Nephron progenitor cell (in vitro differentiated cells): ENCODE measurements around the gene GRIK3.
A peak's percentile ranks its signal among the peaks of the same experiment; 100 is the strongest.

ENCODE experiments used
- DNase-seq: peaks from one replicate; pipeline ENCODE4 v3.0.0; 2021
- H3K27ac Mint-ChIP-seq: 2 replicates; pipeline ENCODE4 v1.8.0; 2021; ENCODE audit warnings: mild to moderate bottlenecking, moderate library complexity, mixed read lengths
- H3K27me3 Mint-ChIP-seq: 2 replicates; pipeline ENCODE4 v1.8.0; 2021; ENCODE audit warnings: mild to moderate bottlenecking, low read depth, mixed read lengths; ENCODE audit not compliant: poor library complexity
- H3K36me3 Mint-ChIP-seq: 2 replicates; pipeline ENCODE4 v1.8.0; 2021; ENCODE audit warnings: low read depth, mixed read lengths
- H3K4me1 Mint-ChIP-seq: 2 replicates; pipeline ENCODE4 v1.8.0; 2021; ENCODE audit warnings: mixed read lengths
- H3K4me3 Mint-ChIP-seq: 2 replicates; pipeline ENCODE4 v1.8.0; 2021; ENCODE audit warnings: mild to moderate bottlenecking, moderate library complexity, mixed read lengths
- H3K9me3 Mint-ChIP-seq: 2 replicates; pipeline ENCODE4 v1.8.0; 2021; ENCODE audit warnings: mild to moderate bottlenecking, moderate library complexity, mixed read lengths
- TF ChIP-seq, protein P1 (sequence below): fragments of 200-600 bp; sonication (generic); IDR thresholded peaks from 2 replicates; pipeline ENCODE4 v1.5.0; 2021; ENCODE audit warnings: antibody characterized with exemption

The GRIK3 gene

DNA sequence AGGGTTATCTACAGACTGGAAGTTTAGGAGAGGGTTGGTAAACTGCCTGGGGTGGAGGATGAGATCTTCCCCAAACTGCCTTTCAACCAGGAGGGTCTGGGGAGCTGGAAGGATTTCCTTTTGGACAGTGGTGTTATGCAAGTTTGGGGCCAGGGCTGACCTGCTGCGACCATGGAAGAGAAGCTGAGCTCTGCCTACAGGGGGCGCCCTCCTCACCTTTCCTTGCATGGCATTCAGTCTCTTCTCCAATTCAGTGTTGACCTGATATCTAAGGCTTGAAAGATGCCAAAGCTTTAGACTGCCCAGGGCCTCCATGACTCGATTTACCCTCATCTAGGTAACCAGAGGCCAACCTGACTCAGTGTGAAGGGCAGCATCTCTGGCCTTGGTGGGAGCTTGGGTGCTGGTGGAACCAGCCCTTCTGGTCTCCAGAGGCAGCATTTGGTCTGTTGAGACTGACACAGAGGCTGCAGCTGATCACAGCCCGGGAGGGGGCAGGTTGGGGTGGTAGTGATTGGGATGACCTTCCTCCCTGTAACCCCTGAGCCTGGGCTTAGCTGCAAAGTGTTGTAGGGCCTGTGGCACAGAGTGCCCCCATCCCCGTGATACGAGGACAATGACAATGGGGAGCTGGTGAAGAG, 170.0 kb downstream of the GRIK3 start:
- Mint-ChIP-seq H3K36me3 (no peaks in the 10 kb centered on the region), H3K27me3 (peaks cover 4% of the 10 kb centered on the region), H3K27ac (no peak overlapping the region), H3K4me3 (no peak overlapping the region), H3K9me3 (no peaks in the 10 kb centered on the region), H3K4me1 (no peaks in the 10 kb centered on the region)
- TF ChIP-seq, protein P1, sequence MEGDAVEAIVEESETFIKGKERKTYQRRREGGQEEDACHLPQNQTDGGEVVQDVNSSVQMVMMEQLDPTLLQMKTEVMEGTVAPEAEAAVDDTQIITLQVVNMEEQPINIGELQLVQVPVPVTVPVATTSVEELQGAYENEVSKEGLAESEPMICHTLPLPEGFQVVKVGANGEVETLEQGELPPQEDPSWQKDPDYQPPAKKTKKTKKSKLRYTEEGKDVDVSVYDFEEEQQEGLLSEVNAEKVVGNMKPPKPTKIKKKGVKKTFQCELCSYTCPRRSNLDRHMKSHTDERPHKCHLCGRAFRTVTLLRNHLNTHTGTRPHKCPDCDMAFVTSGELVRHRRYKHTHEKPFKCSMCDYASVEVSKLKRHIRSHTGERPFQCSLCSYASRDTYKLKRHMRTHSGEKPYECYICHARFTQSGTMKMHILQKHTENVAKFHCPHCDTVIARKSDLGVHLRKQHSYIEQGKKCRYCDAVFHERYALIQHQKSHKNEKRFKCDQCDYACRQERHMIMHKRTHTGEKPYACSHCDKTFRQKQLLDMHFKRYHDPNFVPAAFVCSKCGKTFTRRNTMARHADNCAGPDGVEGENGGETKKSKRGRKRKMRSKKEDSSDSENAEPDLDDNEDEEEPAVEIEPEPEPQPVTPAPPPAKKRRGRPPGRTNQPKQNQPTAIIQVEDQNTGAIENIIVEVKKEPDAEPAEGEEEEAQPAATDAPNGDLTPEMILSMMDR = peak; percentile 45
- DNase-seq = peak; percentile 51

DNA sequence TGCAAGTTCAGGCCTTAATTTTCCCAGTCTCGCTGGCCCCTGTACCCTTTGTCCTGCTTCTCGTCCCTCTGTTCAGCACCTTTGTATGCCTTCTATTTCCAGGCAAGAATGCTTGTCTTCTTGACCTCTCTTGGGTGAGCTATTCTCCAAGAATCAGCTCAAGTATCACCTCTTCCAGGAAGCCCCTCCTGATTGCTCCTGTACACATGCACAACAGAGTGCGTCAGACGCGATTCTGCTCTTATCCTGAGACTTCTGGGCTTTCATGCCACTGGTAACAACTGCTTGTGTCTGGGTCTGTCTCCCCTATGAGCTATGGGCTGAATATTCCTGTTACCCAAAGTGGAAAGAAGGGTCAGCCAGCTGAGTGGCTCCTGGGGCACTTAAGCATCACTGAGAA, 170.8 kb downstream of the GRIK3 start:
- Mint-ChIP-seq H3K9me3 (no peaks in the 10 kb centered on the region), H3K4me1 (no peaks in the 10 kb centered on the region), H3K27me3 (peaks cover 7% of the 10 kb centered on the region), H3K36me3 (no peaks in the 10 kb centered on the region), H3K4me3 (no peak overlapping the region), H3K27ac (no peak overlapping the region)
- TF ChIP-seq, protein P1 = no peak
- DNase-seq = no peak

DNA sequence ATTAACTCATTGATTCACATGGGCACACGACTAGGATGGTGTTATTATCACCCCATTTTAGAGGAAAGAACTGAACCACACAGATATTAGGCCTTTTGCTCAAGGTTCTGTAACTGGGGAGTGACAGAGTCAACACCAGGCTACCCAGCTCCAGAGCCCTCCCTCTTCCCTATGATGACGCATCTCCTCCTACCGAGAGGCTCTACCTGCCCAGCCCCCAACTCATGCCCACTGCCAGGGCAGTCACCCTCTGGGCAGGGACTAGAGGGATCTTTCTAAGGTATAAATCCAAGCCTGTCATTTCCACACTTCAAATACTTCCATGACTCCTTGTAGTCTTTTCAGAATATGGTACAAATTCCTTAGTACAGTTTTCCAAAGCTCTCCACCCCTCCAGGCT, 171.3 kb downstream of the GRIK3 start:
- TF ChIP-seq, protein P1 = no peak
- H3K4me1 Mint-ChIP-seq = peaks cover under 1% of the 10 kb centered on the region
- no peaks in the 10 kb centered on the region for H3K36me3 Mint-ChIP-seq
- H3K4me3 Mint-ChIP-seq = no peak overlapping the region
- peaks cover 9% of the 10 kb centered on the region for H3K27me3 Mint-ChIP-seq
- no peak for DNase-seq
- H3K27ac Mint-ChIP-seq = no peak overlapping the region
- H3K9me3 Mint-ChIP-seq = no peaks in the 10 kb centered on the region

DNA sequence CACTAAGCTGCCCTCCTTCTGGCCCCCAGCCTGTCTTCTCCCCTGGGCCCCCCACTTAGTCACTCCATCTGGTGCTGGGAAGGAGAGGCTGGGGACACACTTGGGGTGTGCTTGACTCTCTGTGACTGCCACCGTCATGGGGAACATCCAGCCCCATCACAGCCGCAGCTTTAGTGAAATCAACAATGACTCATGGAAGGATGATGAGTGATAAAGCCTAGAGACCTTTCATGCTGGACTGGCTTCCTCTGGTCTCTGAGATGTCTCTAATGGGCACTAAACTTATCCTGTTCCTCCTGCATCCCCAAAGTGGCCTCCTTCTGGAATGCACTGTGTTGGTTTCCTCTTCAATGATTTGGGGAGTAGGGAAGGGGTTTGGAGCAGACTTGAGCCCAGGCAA, 172.9 kb downstream of the GRIK3 start:
- Mint-ChIP-seq H3K27ac (no peak overlapping the region), H3K36me3 (no peaks in the 10 kb centered on the region), H3K4me1 (peaks cover 10% of the 10 kb centered on the region), H3K9me3 (no peaks in the 10 kb centered on the region), H3K4me3 (no peak overlapping the region), H3K27me3 (peaks cover 11% of the 10 kb centered on the region)
- DNase-seq = no peak
- TF ChIP-seq, protein P1 = no peak

DNA sequence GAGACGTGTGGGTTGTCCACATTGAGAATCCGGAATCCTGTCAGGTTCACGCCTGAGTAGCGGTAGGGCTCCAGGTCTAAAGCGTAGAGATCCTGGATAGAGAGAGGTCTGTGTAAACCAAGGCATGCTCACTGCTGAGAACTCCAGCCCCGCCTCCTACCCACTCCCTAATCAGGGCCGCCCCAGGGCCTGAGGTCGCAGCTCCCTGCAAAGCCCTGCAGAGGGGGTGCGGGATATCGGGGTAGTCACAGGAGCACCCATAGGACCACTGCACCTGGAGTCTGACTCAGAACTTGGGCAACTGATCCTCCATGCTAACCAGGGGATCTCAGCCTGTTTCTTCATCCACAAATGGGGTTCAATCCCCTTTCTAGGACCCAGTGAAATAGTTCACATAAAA, 174.4 kb downstream of the GRIK3 start:
- DNase-seq = no peak
- peaks cover 23% of the 10 kb centered on the region for H3K27me3 Mint-ChIP-seq
- no peaks in the 10 kb centered on the region for H3K36me3 Mint-ChIP-seq
- no peak overlapping the region for H3K27ac Mint-ChIP-seq
- H3K9me3 Mint-ChIP-seq = no peaks in the 10 kb centered on the region
- no peak overlapping the region for H3K4me3 Mint-ChIP-seq
- TF ChIP-seq, protein P1 = no peak
- H3K4me1 Mint-ChIP-seq = peaks cover 13% of the 10 kb centered on the region

DNA sequence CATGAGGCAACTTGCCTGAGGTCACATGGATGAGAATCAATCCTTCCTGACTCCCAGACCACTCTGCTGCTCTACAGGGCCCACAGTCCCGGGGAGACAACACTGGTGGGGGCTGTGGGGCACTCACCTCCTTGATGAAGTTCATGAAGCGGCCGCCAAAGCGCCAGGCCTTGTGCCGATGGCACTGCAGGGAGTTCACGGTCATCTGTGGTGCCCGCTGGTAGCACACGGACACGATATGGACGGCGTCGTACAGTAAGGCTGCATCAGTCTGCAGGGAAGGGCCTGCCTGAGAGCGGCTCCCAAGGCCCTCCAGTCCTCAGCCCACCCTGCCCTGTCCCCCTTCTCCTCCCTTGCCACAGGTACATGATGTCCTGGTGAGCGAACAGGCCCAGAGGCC, 175.3 kb downstream of the GRIK3 start:
- H3K27ac Mint-ChIP-seq = no peak overlapping the region
- H3K9me3 Mint-ChIP-seq = no peaks in the 10 kb centered on the region
- H3K36me3 Mint-ChIP-seq = no peaks in the 10 kb centered on the region
- H3K27me3 Mint-ChIP-seq = peaks cover 23% of the 10 kb centered on the region
- no peak overlapping the region for H3K4me3 Mint-ChIP-seq
- no peak for DNase-seq
- TF ChIP-seq, protein P1 = no peak
- H3K4me1 Mint-ChIP-seq = peaks cover 13% of the 10 kb centered on the region
